IMR-90 (cell line): ENCODE measurements around the gene SNRNP40. TPM values are rescaled to one million over a fixed set of nuclear protein-coding genes. Genes with fewer than 3 reads are reported as not detected.

ENCODE experiments used
- ATAC-seq: fragments of 200-7000 bp; cut with Tn5 transposase; 2 replicates; pipeline ENCODE4 v1.9.1; 2020; ENCODE audit warnings: low read depth, mild to moderate bottlenecking, moderate library complexity
- BruUV-seq: library from RNA; stranded (reverse); fragments of 400-500 nt; replicated peaks from 2 replicates; lab custom pipeline; 2021; lab: Mats Ljungman, UMichigan
- CTCF ChIA-PET: fragments of 300-600 bp; formaldehyde crosslinking; extraction: SDS; loops from one replicate; lab custom pipeline; 2021; ENCODE audit warnings: antibody characterized with exemption; lab: Yijun Ruan, JAX
- POLR2A ChIA-PET: fragments of 300-600 bp; sonication (Branson Sonifier 250); formaldehyde crosslinking; loops from one replicate; lab custom pipeline; 2022; ENCODE audit warnings: antibody characterized with exemption; ENCODE audit not compliant: unreplicated experiment; lab: Charles Lee
- DNase-seq: peaks from one replicate; pipeline ENCODE4 v3.0.0; 2013
- H2AFZ ChIP-seq: replicated peaks from 2 replicates; pipeline ENCODE3; 2013; ENCODE audit warnings: low read length, mild to moderate bottlenecking; ENCODE audit not compliant: poor library complexity
- H2AK5ac ChIP-seq: 2 replicates; pipeline ENCODE4 v1.6.1; 2013; ENCODE audit warnings: low read depth, low read length, inconsistent platforms
- H2AK9ac ChIP-seq: replicated peaks from 2 replicates; pipeline ENCODE3; 2013; ENCODE audit warnings: mild to moderate bottlenecking, low read depth, low read length, moderate library complexity; ENCODE audit not compliant: poor library complexity
- H2BK120ac ChIP-seq: 2 replicates; pipeline ENCODE4 v1.6.1; 2013; ENCODE audit warnings: low read depth, low read length, inconsistent platforms
- H2BK15ac ChIP-seq: 3 replicates; pipeline ENCODE4 v1.6.1; 2013; ENCODE audit warnings: low read depth, low read length, inconsistent platforms
- H2BK20ac ChIP-seq: 2 replicates; pipeline ENCODE4 v1.6.1; 2013; ENCODE audit warnings: low read depth, mild to moderate bottlenecking, inconsistent platforms, low read length, moderate library complexity
- H2BK5ac ChIP-seq: 2 replicates; pipeline ENCODE4 v1.6.1; 2013; ENCODE audit warnings: mild to moderate bottlenecking, low read depth, low read length, inconsistent platforms; ENCODE audit not compliant: poor library complexity, severe bottlenecking
- H3K14ac ChIP-seq: replicated peaks from 2 replicates; pipeline ENCODE4 v1.6.1; 2013; ENCODE audit warnings: low read depth, low read length, inconsistent platforms
- H3K18ac ChIP-seq: 2 replicates; pipeline ENCODE4 v1.6.1; 2013; ENCODE audit warnings: low read depth, low read length, control low read depth
- H3K23ac ChIP-seq: 2 replicates; pipeline ENCODE4 v1.6.1; 2013; ENCODE audit warnings: low read depth, low read length, inconsistent platforms
- H3K27ac ChIP-seq: 2 replicates; pipeline ENCODE4 v1.5.1; 2013; ENCODE audit warnings: mild to moderate bottlenecking, control low read depth, low read length; ENCODE audit not compliant: insufficient read depth
- H3K27me3 ChIP-seq: 2 replicates; pipeline ENCODE4 v1.6.1; 2013; ENCODE audit warnings: low read length; ENCODE audit not compliant: control insufficient read depth, insufficient read depth
- H3K36me3 ChIP-seq: 2 replicates; pipeline ENCODE4 v1.6.1; 2013; ENCODE audit warnings: low read length, mixed read lengths; ENCODE audit not compliant: control insufficient read depth, insufficient read depth
- H3K4ac ChIP-seq: 2 replicates; pipeline ENCODE4 v1.6.1; 2013; ENCODE audit warnings: low read depth, low read length, inconsistent platforms
- H3K4me1 ChIP-seq: 2 replicates; pipeline ENCODE4 v1.6.1; 2013; ENCODE audit warnings: low read length, mixed read lengths; ENCODE audit not compliant: control insufficient read depth, insufficient read depth
- H3K4me2 ChIP-seq: 2 replicates; pipeline ENCODE4 v1.6.1; 2013; ENCODE audit warnings: low read depth, mild to moderate bottlenecking, control low read depth, low read length, moderate library complexity
- H3K4me3 ChIP-seq: 2 replicates; pipeline ENCODE4 v1.5.1; 2013; ENCODE audit warnings: low read depth, mild to moderate bottlenecking, control low read depth, low read length, moderate library complexity; ENCODE audit not compliant: insufficient read depth
- H3K56ac ChIP-seq: 2 replicates; pipeline ENCODE4 v1.6.1; 2013; ENCODE audit warnings: low read length, inconsistent platforms; ENCODE audit not compliant: insufficient read depth; ENCODE audit errors: extremely low read depth
- H3K79me1 ChIP-seq, 2 experiments: 2 replicates each; pipeline ENCODE4 v1.6.1; 2013; ENCODE audit warnings: low read length in 2 of 2, inconsistent platforms in 1 of 2, low read depth in 1 of 2
- H3K9ac ChIP-seq: 2 replicates; pipeline ENCODE4 v1.6.1; 2013; ENCODE audit warnings: low read depth, low read length, control low read depth
- H3K9me1 ChIP-seq: 2 replicates; pipeline ENCODE4 v1.6.1; 2013; ENCODE audit warnings: low read length, inconsistent platforms; ENCODE audit not compliant: insufficient read depth
- H3K9me3 ChIP-seq: 2 replicates; pipeline ENCODE4 v1.6.1; 2013; ENCODE audit warnings: low read length; ENCODE audit not compliant: control insufficient read depth, insufficient read depth
- H4K20me1 ChIP-seq: 2 replicates; pipeline ENCODE4 v1.6.1; 2013; ENCODE audit warnings: low read length, inconsistent platforms; ENCODE audit not compliant: insufficient read depth
- H4K5ac ChIP-seq: 2 replicates; pipeline ENCODE4 v1.6.1; 2013; ENCODE audit warnings: mild to moderate bottlenecking, low read depth, low read length, control low read depth
- H4K8ac ChIP-seq, 2 experiments: 2 replicates each; pipeline ENCODE4 v1.6.1; 2013; ENCODE audit warnings: low read depth in 2 of 2, low read length in 2 of 2, control low read depth in 1 of 2, inconsistent platforms in 1 of 2
- H4K91ac ChIP-seq: 2 replicates; pipeline ENCODE4 v1.6.1; 2013; ENCODE audit warnings: low read depth, low read length, inconsistent platforms; ENCODE audit not compliant: insufficient read depth
- BHLHE40 ChIP-seq: fragments of 150-350 bp; IDR thresholded peaks from 2 replicates; pipeline ENCODE4 v1.6.1; 2016; ENCODE audit warnings: mild to moderate bottlenecking, low read depth, low read length
- CHD1 ChIP-seq: IDR thresholded peaks from 2 replicates; pipeline ENCODE4 v1.6.1; 2012; ENCODE audit warnings: low read depth, low read length, improper control_type of control experiment
- ELK1 ChIP-seq: fragments of 150-350 bp; IDR thresholded peaks from 2 replicates; pipeline ENCODE4 v1.6.1; 2016; ENCODE audit warnings: low read depth, mild to moderate bottlenecking, low read length, moderate library complexity, borderline replicate concordance
- FOS ChIP-seq: fragments of 150-350 bp; IDR thresholded peaks from 2 replicates; pipeline ENCODE4 v1.6.1; 2016; ENCODE audit warnings: low read depth, low read length
- MAZ ChIP-seq: IDR thresholded peaks from 2 replicates; pipeline ENCODE4 v1.6.1; 2012; ENCODE audit warnings: low read depth, mild to moderate bottlenecking, low read length, improper control_type of control experiment, moderate library complexity, borderline replicate concordance
- NFE2L2 ChIP-seq: fragments of 150-350 bp; IDR thresholded peaks from 2 replicates; pipeline ENCODE4 v1.6.1; 2016; ENCODE audit warnings: low read depth, mild to moderate bottlenecking, low read length
- RAD21 ChIP-seq: IDR thresholded peaks from 2 replicates; pipeline ENCODE4 v1.6.1; 2012; ENCODE audit warnings: low read length, improper control_type of control experiment
- USF2 ChIP-seq: fragments of 150-350 bp; IDR thresholded peaks from 2 replicates; pipeline ENCODE4 v1.6.1; 2017; ENCODE audit warnings: mild to moderate bottlenecking, antibody characterized with exemption, low read length, low read depth
- WGBS, 2 experiments: methylation state at CpG; one replicate each; pipeline versions ENCODE4 v1.1.5 to v1.1.7; 2013; ENCODE audit warnings: missing lambda C conversion rate in 2 of 2; ENCODE audit not compliant: insufficient read length in 1 of 2; ENCODE audit errors: extremely low coverage in 2 of 2; 5-methylcytosine and 5-hydroxymethylcytosine counted together
- dilution Hi-C: fragments of 300-500 bp; cut with HindIII; formaldehyde crosslinking; loops from one replicate; pipeline ENCODE4 v1.14.3; 2018; ENCODE audit warnings: low sequenced_read_pairs; ENCODE audit not compliant: unreplicated experiment
- in situ Hi-C: fragments of 300-500 bp; cut with MboI; formaldehyde crosslinking; loops from 3 replicates; pipeline ENCODE4 v1.14.3; 2019; ENCODE audit warnings: low sequenced_read_pairs, inconsistent platforms, mixed read lengths
- intact Hi-C: fragments of 100-400 bp; cut with micrococcal nuclease; formaldehyde crosslinking; loops from 2 replicates; pipeline ENCODE4 v1.10.0; 2022
- polyA plus RNA-seq, 3 experiments: library from polyadenylated mRNA; depleted of rRNA; stranded (reverse); fragments of >200 nt; gene quantifications; 2 replicates each; pipeline ENCODE4 v1.2.3, GENCODE V29; 2012; ENCODE audit warnings: low replicate concordance in 1 of 3
- total RNA-seq: library from RNA; depleted of rRNA; stranded (reverse); fragments of >200 nt; gene quantifications from 2 replicates; pipeline ENCODE4 v1.2.3, GENCODE V29; 2012

SNRNP40 gene
- total and polyA plus RNA-seq, 2 of the 4 experiments (the other 2 are of a cell fraction) = 52.3 to 178 TPM

GRCh38 chr1:31258581-31258980, 38.0 kb downstream of the SNRNP40 start:
- H3K4me1 ChIP-seq = no peaks in the 10 kb centered on the region
- H4K91ac ChIP-seq = no peak overlapping the region
- H3K4me3 ChIP-seq = no peak overlapping the region
- dilution Hi-C loops = no loop called here
- ATAC-seq (no peak), DNase-seq (no peak)
- no peaks in the 10 kb centered on the region for H3K9me3 ChIP-seq
- ChIA-PET POLR2A (no interaction called here), CTCF (no interaction called here)
- no peak for TF ChIP-seq NFE2L2
- TF ChIP-seq RAD21 = no peak
- TF ChIP-seq MAZ = no peak
- no peak for TF ChIP-seq ELK1
- no peak for TF ChIP-seq USF2
- TF ChIP-seq BHLHE40 = no peak
- no peak for TF ChIP-seq FOS
- no peak for TF ChIP-seq CHD1
- no peak overlapping the region for H3K27ac ChIP-seq
- no peak overlapping the region for H3K4ac ChIP-seq
- in situ Hi-C loops = no loop called here
- H4K5ac ChIP-seq = no peak overlapping the region
- H2BK5ac ChIP-seq = no peak overlapping the region
- H2AFZ ChIP-seq = no peak overlapping the region
- H3K23ac ChIP-seq = no peak overlapping the region
- no CpG with 5 or more reads among the region's 1 CpG for WGBS, 2 experiments
- H3K9me1 ChIP-seq = no peaks in the 10 kb centered on the region; the same call in 1 of the 2 replicates
- peaks cover 20% of the 10 kb centered on the region for H3K36me3 ChIP-seq
- H3K14ac ChIP-seq = no peak overlapping the region
- H3K9ac ChIP-seq = no peak overlapping the region
- no peak overlapping the region for H2AK9ac ChIP-seq
- no peak overlapping the region for H3K4me2 ChIP-seq
- H2BK120ac ChIP-seq = no peak overlapping the region
- intact Hi-C loops = no loop called here
- H3K27me3 ChIP-seq = no peaks in the 10 kb centered on the region
- BruUV-seq = no TSS peak
- H2AK5ac ChIP-seq = no peak overlapping the region
- no peak overlapping the region for H4K8ac ChIP-seq
- no peak overlapping the region for H2BK20ac ChIP-seq
- H2BK15ac ChIP-seq = no peak overlapping the region
- no peak overlapping the region for H3K56ac ChIP-seq
- no peaks in the 10 kb centered on the region for H3K79me1 ChIP-seq
- H4K20me1 ChIP-seq = no peaks in the 10 kb centered on the region
- no peak overlapping the region for H3K18ac ChIP-seq
